ENCODE results near the gene AP3B1.

The AP3B1 gene

GRCh38 chr5:78289911-78290310, 4.6 kb downstream of the AP3B1 start:
- DNase-seq: no peak

- DNase-seq: no peak
Measured at GRCh38 chr5:78288246-78288645, 6.3 kb downstream of the AP3B1 start.

- no peak for DNase-seq
Measured at GRCh38 chr5:78287833-78288232, 6.7 kb downstream of the AP3B1 start.

GRCh38 chr5:78287169-78287568, 7.3 kb downstream of the AP3B1 start:
- no peak for DNase-seq

GRCh38 chr5:78286290-78286689, 8.2 kb downstream of the AP3B1 start:
- no peak for DNase-seq

GRCh38 chr5:78283802-78284201, 10.7 kb downstream of the AP3B1 start:
- no peak for DNase-seq

- no peak for DNase-seq
Measured at GRCh38 chr5:78283105-78283504, 11.4 kb downstream of the AP3B1 start.

GRCh38 chr5:78280261-78280660, 14.2 kb downstream of the AP3B1 start:
- no peak for DNase-seq

- DNase-seq: no peak
Measured at GRCh38 chr5:78279194-78279593, 15.3 kb downstream of the AP3B1 start.

- DNase-seq: no peak
Measured at GRCh38 chr5:78277715-78278114, 16.8 kb downstream of the AP3B1 start.

GRCh38 chr5:78275998-78276543, 18.4 kb downstream of the AP3B1 start:
- DNase-seq: no peak

GRCh38 chr5:78274540-78275197, 19.8 kb downstream of the AP3B1 start:
- no peak for DNase-seq

- no peak for DNase-seq
Measured at GRCh38 chr5:78273436-78273835, 21.1 kb downstream of the AP3B1 start.

- no peak for DNase-seq
Measured at GRCh38 chr5:78271766-78272165, 22.7 kb downstream of the AP3B1 start.

- DNase-seq: no peak
Measured at GRCh38 chr5:78269088-78269703, 25.3 kb downstream of the AP3B1 start.

- no peak for DNase-seq
Measured at GRCh38 chr5:78268356-78268755, 26.1 kb downstream of the AP3B1 start.

GRCh38 chr5:78265163-78265562, 29.3 kb downstream of the AP3B1 start:
- no peak for DNase-seq

GRCh38 chr5:78264600-78264999, 29.9 kb downstream of the AP3B1 start:
- no peak for DNase-seq

GRCh38 chr5:78260771-78261170, 33.7 kb downstream of the AP3B1 start:
- DNase-seq: no peak

- DNase-seq: no peak
Measured at GRCh38 chr5:78253201-78253600, 41.3 kb downstream of the AP3B1 start.

GRCh38 chr5:78252715-78253114, 41.8 kb downstream of the AP3B1 start:
- no peak for DNase-seq

- no peak for DNase-seq
Measured at GRCh38 chr5:78251663-78252284, 42.7 kb downstream of the AP3B1 start.

GRCh38 chr5:78245136-78245535, 49.4 kb downstream of the AP3B1 start:
- DNase-seq: no peak

- DNase-seq: no peak
Measured at GRCh38 chr5:78243639-78244038, 50.9 kb downstream of the AP3B1 start.
